Embryonic facial prominence (tissue), 1 donor: Measurements from ENCODE around the gene LHX5.

ENCODE experiments used
- DNase-seq: peaks from one replicate; pipeline ENCODE4 v3.0.0-alpha.2; 2016; ENCODE audit errors: extremely low spot score

Gene LHX5

GRCh38 chr12:113477842-113478215, 6.2 kb upstream of the LHX5 start:
- no peak for DNase-seq

- no peak for DNase-seq
Observed at GRCh38 chr12:113477171-113477841, 5.6 kb upstream of the LHX5 start.

- DNase-seq: no peak
Observed at GRCh38 chr12:113476176-113476986, 4.7 kb upstream of the LHX5 start.

GRCh38 chr12:113475451-113476175, 3.9 kb upstream of the LHX5 start:
- DNase-seq: no peak

GRCh38 chr12:113474635-113475436, 3.2 kb upstream of the LHX5 start:
- no peak for DNase-seq

- DNase-seq: no peak
Observed at GRCh38 chr12:113473942-113474341, 2.3 kb upstream of the LHX5 start.

- DNase-seq: no peak
Observed at GRCh38 chr12:113473400-113473799, 1.7 kb upstream of the LHX5 start.

- DNase-seq: no peak
Observed at GRCh38 chr12:113472191-113473121, 785 bp upstream of the LHX5 start.

GRCh38 chr12:113470871-113471618, 626 bp downstream of the LHX5 start:
- no peak for DNase-seq

GRCh38 chr12:113469949-113470743, 1.5 kb downstream of the LHX5 start:
- no peak for DNase-seq

- DNase-seq: no peak
Observed at GRCh38 chr12:113469224-113469948, 2.3 kb downstream of the LHX5 start.

GRCh38 chr12:113468365-113469223, 3.1 kb downstream of the LHX5 start:
- no peak for DNase-seq

- no peak for DNase-seq
Observed at GRCh38 chr12:113467502-113468364, 3.9 kb downstream of the LHX5 start.

GRCh38 chr12:113467142-113467501, 4.5 kb downstream of the LHX5 start:
- DNase-seq: no peak

- DNase-seq: no peak
Observed at GRCh38 chr12:113466454-113467141, 5.1 kb downstream of the LHX5 start.
